ENCODE data around the gene PNLIPRP3.

Gene PNLIPRP3

DNA sequence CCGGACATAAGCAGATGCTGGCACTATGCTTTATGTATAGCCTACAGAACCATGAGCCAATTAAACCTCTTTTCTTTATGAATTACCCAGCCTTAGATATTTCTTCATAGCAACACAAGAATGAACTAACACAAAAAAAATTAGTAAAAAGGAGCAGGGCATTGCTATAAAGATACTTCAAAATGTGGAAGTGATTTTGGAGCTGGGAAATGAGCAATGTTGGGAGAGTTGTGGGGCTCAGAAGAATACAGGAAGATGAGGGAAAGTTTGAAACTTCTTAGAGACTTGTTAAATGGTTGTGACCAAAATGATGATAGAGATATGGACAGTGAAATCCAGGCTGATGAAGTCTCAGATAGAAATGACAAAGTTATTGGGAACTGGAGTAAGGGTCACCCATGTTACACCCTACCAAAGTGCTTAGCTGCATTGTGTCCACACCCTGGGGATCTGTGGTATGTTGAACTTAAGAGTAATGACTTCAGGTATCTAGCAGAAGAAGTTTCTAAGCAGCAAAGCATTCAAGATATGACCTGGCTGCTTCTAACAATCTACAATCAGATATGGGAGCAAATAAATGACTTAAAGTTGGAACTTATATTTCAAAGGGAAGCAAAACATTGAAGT is 24.2 kb downstream of the PNLIPRP3 start:
- no peak for DNase-seq

GRCh38 chr10:116452338-116452720 is 24.7 kb downstream of the PNLIPRP3 start:
- DNase-seq: no peak

- no peak for DNase-seq
Observed at GRCh38 chr10:116457488-116457887, 29.8 kb downstream of the PNLIPRP3 start.

DNA sequence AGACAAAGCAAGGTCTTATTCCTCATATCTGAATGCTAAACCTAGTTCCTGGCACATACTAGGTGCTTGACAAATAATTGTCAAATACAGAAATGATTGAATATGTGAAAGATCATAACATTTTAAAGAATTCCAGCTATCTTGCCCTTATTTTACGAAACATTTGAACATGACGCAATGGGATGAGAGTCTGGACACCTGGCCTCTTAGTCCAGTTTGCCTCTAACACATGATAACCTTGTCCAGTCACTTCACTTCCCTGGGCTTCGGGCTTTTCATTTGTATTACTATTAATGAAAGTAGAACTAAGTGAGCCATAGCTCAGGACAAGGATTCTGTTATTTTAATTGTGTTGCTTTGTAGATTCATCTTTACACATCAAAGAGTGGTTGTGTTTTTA is 32.6 kb downstream of the PNLIPRP3 start:
- DNase-seq: no peak

- DNase-seq: no peak
Observed at GRCh38 chr10:116461680-116462079, 34.0 kb downstream of the PNLIPRP3 start.

DNA sequence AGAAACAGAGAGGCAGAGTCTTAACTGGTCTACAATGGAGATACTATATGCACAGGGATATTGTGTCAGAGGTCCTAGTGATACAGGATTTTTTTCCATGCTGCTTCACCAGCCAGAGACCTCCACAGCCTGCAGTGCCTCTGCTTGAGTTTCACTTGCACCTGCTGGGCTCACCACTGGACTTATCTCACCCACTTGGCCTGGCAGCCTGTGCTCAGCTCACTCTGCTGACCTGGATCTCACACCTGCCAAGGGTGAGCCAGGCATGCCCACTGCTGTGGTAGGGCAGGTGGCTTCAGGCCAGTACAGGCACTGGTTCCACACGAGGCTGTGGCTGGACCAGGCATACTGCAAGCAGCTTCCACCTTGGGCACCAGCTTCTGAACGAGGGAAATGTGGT is 36.6 kb downstream of the PNLIPRP3 start:
- DNase-seq: no peak

GRCh38 chr10:116465546-116465945 is 37.9 kb downstream of the PNLIPRP3 start:
- DNase-seq: no peak

GRCh38 chr10:116466715-116467422 is 39.2 kb downstream of the PNLIPRP3 start:
- no peak for DNase-seq

DNA sequence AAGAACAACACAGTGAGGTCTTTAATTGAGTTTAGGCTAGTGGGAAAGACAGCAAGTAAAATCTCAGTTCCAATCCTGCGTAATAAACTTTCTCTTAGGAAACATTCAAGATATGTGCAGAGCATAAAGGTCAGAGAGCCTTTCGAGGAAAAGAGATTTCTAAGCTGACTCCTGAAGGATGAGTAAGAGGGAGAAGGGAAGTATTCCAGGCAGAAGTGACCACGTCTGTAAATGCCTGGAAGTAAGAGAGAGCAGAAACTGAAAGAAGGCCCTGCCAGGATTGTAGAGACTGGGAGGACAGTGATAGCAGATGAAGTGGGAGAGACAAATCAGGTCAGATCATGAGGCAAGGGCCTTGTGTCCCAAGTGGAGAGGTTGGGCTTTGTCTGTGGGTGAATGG is 41.8 kb downstream of the PNLIPRP3 start:
- no peak for DNase-seq

DNA sequence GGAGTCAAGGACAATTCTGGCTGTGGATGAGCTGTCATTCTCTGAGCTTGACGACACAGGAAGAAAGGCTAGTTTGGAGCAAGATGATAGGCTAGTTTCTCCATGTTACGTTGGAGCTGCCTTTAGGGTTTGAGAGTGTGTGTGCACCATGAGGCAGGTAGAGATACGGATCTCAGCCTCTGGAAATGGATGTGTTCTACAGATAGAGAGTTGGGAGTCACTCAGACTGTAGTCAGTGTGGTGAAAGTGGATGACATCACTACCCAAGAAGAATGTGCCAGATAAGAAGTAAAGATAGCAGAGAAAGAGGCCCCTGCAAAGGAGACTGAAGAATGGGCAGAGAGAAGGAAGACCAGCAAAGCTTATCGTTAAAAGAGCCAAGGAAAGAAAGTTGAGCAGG is 42.4 kb downstream of the PNLIPRP3 start:
- DNase-seq: no peak

DNA sequence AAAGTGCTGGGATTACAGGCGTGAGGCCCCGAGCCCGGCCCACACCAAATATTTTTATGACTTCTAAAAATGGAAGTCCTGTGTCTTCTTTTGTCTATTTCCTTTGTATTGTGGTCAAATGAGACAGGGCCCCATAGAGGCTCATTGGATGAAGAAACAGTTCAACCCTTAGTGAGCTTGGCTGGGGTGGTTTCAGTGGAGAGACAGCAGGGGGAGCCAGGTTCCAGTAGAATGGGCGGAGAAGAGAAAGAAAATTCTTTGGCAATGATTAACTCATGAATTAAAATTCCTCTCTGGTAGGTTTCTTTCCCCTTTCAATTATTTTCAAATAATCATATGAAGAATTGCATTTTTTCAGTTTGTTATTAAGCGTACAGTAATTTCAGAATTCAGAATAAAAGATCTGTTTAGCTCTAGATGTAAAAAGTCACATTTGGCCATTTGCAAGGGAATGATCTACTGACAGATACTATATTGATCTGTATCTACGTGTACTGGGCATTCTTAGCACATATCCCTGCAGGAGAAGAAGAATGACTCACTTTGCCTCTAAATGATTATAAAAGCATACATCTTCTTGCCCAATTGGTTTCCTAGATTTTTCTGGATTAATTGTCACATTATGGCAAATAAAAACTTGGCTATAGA is 43.2 kb downstream of the PNLIPRP3 start:
- DNase-seq: no peak

GRCh38 chr10:116472891-116473290 is 45.2 kb downstream of the PNLIPRP3 start:
- no peak for DNase-seq

GRCh38 chr10:116475866-116476265 is 48.2 kb downstream of the PNLIPRP3 start:
- no peak for DNase-seq

DNA sequence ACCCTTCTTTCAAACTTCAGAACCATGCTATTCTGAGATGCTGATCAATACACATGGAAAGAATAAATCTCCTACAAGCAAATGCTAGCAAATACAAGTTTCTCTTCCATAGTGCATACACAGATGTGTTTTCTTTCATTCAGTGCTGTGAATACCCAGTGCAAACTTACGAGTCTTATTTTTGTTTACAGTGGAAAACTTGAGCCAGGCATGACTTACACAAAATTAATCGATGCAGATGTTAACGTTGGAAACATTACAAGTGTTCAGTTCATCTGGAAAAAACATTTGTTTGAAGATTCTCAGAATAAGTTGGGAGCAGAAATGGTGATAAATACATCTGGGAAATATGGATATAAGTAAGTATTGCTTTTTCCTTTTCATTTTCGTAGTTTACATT is 48.8 kb downstream of the PNLIPRP3 start:
- no peak for DNase-seq

DNA sequence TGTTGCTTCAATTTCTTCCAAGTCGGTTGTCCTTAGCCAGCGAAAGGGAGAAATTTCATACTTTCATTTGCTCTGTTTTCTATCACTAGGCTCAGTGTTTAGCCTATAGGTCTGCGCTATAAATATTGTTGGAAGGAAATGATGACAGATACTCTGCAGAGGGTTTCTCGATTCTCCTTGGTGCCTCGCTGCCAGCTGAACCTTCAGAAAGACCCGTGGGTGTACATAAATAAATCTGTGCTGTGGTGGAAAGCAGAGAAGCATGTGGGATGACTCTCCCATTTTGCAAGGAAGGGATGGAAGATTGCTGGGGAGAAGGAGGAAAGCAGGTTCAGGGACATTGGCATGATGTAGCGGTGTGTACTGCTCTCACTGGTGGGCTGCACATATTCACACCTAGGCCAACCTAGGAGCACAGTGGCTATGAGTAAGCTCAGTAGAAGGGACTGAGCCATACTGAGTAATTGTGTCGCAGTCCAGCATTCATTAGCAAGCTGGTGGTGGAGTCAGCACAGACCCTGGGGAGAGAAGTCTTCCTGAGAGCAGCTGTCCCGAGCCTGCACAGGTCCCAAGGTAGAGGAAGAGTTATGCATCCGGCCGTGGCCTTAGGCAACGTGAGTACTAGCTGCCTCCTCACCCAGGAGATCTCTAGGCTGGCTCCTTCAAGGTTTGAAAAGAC is 50.5 kb downstream of the PNLIPRP3 start:
- no peak for DNase-seq

DNA sequence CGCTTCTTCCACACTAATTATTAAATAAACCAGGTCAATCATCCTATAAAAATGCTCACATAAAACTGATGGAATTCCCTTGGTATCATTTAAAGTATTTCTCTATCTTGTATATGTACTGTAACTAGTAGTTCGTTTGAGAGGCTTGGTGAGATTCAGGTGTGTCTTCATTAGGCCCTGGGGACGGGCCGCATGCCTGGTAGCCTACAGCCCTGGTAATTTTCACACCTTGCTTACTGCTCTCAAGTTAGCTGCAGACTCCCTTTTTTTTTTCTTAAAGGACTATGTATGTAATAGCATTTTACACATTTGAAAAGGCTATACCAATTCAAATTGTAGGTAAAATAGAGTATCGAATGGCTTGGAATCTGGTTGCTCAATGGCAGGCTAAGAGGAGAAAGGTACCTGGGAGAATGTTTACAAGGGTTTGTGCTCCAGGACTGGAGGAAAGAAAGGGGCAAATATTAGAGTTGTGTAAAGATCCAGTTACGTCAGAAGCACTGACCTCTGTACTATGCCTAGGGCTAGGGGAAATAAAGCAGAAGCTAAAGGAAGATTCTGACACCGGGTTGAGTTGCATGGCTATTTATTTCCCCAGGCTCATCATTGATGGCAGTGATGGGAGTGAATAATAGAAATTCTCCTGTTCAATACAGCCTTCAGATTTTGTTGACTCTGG is 59.3 kb downstream of the PNLIPRP3 start:
- DNase-seq: no peak

GRCh38 chr10:116487522-116488430 is 60.1 kb downstream of the PNLIPRP3 start:
- DNase-seq: no peak

DNA sequence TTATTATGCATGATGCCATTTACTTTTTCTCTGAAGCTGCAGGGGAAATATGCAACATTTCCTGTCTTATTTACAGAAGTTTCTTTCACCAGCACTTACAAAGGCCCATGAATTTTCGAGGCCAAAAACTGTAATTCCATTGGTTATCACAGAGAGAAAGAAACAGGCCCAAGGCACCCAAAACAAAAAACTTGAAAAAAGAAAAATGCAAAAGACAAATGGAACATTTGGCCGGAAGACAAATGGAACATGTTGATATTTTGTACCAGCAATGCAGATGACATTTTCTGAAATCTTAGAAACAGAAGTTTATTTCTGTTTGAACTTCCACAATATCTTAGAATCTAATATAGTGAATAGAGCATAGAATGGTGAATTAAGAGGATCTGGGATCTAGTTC is 61.8 kb downstream of the PNLIPRP3 start:
- no peak for DNase-seq

DNA sequence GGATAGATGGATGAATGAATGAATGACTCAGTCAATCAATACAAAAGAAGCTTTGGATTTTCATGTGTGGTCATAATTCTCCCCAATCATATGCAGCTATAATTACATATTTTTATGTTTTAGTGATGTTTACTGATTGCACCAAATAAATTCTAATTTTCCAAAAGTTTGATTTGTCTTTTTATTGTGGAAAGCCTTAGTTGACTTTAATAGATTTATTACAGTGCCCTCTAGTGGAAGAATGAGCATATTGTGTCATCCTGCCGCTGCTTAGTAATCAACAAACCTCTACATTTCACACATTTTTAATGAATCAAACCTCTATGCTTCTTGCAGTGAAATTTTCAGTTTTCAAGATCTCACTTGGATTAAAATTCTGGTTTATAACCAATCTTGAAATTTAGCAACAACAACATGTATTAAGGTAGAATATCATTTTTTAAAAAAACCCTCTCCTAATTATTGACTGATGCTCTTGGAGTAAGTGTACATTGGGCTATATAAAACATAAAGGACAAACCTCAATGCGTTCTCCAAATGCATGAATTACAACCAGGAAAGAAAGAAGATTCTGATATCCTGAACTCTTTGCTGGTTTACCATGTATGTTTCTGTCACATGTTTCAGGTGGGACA is 62.5 kb downstream of the PNLIPRP3 start:
- no peak for DNase-seq

DNA sequence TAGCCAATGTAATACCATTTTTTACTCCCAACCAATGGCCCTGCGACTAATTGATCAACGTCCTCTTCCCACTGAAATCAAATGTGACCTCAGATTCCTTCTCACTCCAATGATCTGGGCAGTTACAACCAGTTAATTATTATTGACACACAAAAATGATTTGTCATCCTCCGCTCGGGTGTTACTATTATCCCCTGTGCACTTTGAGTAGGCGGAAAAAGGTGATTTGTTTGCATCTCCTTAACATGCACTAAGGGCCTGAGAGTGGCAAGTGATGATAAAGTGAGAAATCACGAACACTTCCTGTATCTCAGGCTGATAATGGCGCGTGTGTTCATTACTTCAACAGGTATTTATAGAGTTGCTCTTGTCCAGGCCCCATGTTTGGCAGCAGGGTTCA is 77.1 kb downstream of the PNLIPRP3 start:
- DNase-seq: no peak

DNA sequence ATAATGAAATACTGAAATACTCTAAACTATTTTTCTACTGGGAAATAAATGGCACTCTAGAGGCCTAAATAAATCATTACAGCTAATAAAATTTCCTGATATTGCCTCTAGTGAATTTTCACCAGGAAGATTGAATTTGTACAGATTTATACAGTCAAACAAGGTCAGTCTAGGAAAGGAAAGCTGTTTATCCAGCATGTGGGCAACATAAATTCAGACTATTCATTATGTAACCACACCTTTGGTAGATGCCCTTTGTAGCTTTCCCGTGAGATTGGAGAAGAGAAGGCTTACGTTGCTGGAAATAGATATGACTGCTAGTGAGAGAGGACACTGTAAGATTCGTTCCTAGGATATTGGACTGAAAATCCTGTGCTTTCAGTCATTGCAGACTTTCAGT is 82.9 kb downstream of the PNLIPRP3 start:
- no peak for DNase-seq

GRCh38 chr10:116511365-116511764 is 83.7 kb downstream of the PNLIPRP3 start:
- DNase-seq: no peak

All from activated CD4-positive, alpha-beta T cell treated with anti-CD3 and anti-CD28 coated beads for 1 hour (primary cell).